GM19351 (cell line): ENCODE measurements around the gene ARHGAP6.
A peak's percentile ranks its signal among the peaks of the same experiment; 100 is the strongest.
"Not testable (repeated sequence)": the region's sequence is repeated elsewhere in the genome, so short reads cannot be mapped to it uniquely, and the experiment has no call there.

Experiments used
- ATAC-seq: cut with Tn5 transposase; IDR thresholded peaks from one replicate; pipeline ENCODE4 v1.9.1; 2021; ENCODE audit warnings: mild to moderate bottlenecking, moderate library complexity; ENCODE audit not compliant: unreplicated experiment

The ARHGAP6 gene

DNA sequence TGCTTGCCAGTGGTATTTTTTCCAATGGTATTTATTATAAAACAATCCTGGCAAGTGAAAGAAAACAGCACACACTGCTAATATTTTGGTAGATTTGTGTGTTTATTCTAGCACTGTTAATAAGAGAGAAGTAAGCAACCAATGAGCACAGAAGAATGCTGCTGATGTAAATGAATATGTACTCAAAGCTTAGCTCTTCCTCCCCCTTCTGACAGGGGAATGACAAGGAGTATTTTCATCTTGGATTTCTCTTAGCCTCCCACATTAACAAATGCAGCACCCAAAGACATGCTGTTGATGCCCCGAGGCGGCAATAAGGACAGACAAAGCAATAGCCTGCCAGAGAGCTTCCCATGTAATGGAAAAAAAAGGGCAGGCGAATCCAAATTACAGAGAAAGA is 18.6 kb downstream of the ARHGAP6 start:
- ATAC-seq, result no peak

DNA sequence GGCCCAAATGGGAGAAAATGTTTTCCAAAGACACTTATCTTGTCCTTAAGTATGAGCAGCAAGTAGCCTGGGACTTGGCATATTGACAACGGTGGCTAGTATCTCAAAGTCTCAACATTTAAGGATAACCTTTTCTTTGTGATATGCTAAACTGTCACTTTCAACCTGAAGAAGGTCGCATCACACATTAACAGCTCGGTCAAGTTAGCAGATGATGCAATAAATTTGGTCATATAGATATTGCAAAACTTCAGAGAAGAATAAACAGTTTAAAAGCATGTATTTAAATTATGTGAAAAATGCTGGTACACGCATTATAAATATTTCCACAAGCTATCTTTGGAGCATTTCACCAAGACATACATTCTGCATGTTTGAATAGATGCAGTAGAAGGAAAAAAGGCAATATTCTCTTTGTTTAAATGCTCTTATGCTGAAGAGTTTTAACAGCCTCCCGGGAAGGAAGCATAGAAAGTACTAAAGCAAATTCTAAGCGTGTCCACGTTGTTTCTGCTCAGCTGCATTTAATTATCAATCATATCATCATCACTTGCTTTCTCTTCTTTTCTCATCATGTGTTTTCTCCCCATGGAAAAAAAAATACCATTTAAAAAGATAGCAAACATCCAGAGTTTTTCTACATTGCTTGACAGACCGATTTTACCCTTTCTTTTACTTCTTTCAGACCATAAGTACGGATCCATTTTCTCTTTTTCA is 24.2 kb downstream of the ARHGAP6 start:
- no peak for ATAC-seq

- no peak for ATAC-seq
Measured at GRCh38 chrX:11640089-11640488, 25.6 kb downstream of the ARHGAP6 start.

- ATAC-seq, result no peak
Measured at GRCh38 chrX:11632732-11633131, 33.0 kb downstream of the ARHGAP6 start.

GRCh38 chrX:11629593-11630211 is 36.0 kb downstream of the ARHGAP6 start:
- peak; percentile 81 for ATAC-seq

DNA sequence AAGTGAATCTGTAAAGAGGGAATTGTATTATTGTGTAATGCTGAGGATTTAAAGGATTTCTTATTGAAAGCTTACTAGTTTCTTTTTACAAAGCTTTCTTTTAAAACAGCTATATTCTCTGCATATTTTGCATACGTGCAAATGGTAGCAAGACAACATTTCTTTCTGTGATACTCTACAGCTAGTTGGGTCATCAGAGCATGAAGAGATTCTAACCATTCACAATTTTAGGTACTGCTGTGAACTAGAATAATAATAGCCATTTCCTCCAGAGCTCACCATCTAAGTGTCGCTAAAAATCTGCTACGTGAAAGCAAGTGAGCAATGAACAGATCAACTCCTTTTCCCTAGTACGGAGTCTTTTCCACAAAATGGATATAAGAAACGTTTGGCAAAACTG is 37.3 kb downstream of the ARHGAP6 start:
- ATAC-seq, result no peak

DNA sequence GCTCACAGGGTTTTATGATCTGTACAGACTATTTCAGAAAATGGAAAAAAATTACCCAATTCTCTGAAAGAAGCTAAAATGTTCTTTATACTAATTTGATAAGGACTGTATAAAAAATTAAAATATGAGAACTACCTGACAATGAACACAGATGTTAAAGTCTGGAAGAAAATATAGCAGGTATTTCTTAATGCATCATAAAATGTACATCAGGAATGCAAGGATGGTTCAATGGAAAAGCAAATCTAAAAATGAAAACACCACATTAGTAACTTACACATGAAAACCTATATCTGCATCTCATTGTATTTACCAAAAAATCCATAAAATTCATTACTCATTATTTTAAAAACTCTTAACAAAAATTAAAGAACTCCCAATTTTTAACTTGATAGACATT is 39.4 kb downstream of the ARHGAP6 start:
- no peak for ATAC-seq

DNA sequence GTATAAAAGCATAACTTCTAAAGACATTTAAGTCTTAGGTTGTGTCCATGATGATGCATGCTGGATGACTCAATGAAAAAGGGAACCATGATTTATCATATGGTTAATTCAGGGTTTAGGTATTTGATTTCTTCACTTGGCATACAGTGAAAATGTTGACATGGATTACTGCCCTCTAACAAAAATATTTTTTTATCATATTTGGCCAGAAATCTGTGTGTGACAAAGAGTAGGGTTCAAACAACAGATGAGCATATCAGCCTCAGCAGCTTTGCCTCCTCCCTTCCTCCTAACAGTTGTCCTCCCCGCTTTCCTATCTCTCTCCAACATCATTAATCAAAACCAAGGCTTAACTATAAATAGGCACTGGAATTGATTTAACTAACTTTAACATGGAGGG is 46.3 kb downstream of the ARHGAP6 start:
- ATAC-seq, result no peak

GRCh38 chrX:11614253-11614652 is 51.5 kb downstream of the ARHGAP6 start:
- ATAC-seq, result not testable (repeated sequence)

DNA sequence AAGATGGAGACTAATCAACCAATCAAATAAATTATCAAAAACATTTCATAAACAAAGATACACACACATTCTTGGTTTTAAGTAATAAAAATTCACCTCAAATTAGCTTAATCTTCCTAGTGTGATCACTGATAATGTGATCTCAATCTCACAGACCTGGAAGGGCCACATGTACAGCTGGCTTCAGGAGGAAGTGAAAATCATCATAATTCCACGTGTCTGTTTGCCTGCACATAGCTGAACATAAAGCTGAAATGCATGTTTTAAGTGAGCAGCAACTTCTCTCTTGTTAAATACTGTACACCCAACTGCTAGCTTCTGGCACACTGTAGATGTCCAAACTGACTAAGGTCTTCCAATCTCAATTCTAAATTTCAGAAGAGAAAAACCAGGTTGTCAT is 53.8 kb downstream of the ARHGAP6 start:
- ATAC-seq, result peak; percentile 42

- ATAC-seq, result no peak
Measured at GRCh38 chrX:11611161-11611560, 54.6 kb downstream of the ARHGAP6 start.

DNA sequence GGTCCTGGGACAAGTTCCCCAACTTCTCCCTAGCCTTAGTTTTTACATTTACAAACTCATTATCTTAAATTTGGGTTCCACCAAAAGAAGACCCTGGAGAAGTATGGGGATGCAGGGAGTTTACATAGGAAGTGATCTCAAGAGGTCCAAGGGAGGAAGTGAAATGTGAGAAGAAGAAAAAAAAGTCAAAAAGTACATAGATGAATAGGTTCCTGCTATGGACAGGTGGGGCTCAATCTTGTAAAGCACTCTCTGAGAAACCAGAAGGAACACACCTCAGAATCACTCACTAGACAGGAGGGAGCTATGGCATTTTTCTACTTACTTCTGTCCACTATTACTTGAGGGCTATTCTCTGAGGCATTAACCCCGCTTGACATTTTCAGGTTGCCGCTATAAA is 56.6 kb downstream of the ARHGAP6 start:
- ATAC-seq, result peak; percentile 76

DNA sequence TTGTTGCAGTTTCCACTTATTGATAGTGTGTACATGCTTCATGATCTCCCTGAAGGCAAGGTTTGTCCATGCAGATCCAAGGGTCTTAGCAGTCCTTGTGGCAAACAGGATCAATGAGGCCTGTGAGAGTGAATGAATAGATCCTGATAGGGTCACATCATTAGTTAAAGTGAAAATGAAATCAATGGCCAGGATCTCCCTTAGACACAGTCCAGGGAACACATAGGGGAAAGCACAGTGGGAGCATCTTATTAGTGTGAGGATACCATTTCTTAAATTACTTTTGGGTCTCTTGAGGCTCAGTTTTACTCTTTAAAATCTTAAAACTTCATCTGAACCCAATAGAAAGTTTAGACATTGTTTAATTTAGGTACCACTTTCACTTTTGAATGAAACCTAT is 59.3 kb downstream of the ARHGAP6 start:
- ATAC-seq, result no peak

DNA sequence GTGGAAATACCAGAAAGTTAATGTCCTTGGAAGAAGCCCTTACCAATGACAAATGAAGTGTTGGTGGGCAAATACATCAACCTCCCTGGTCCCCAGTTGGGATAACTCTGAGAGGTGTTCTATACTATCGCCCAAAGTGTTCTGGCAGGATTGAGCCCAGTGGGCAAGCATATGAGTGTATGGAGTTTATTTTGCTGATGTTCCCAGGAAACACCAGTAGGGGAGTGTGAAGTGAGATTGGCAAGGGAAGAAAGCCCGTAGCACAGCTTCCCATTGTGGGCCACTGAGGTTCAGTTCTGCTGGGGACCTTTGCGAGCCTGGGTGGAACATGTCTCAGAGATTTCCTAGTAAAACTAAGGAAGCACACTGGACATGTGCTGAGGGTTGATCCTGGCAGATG is 65.1 kb downstream of the ARHGAP6 start:
- ATAC-seq, result no peak

GRCh38 chrX:11597479-11597878 is 68.2 kb downstream of the ARHGAP6 start:
- ATAC-seq, result no peak

DNA sequence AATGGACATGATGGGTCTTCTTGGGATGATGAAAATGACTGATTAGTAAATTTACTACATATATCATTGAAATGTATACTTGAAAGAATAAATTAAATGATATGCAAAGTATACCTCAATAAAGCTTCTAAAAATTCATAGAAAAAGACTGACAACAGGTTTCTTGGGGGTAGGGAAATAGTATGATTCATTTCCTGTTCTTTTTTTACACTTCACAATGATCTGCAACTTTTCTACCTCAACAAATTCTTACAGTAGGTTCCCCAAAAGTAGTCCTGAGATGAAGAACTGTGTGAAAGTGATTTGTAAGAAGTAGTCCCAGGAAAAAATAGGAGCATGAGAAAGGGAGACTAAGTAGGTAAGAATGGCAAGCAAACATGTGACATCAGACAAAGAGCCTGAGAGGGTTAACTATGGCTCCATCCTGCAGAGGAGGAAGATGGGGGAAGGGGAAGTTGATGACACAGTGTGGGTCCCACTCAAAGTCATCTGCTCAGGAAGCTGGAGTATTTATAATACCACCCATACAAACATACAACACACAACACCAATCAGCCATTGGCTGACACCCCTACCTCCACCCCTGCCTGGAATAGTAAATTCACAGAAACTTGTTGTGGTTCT is 73.9 kb downstream of the ARHGAP6 start:
- no peak for ATAC-seq

GRCh38 chrX:11589641-11590040 is 76.1 kb downstream of the ARHGAP6 start:
- no peak for ATAC-seq

- ATAC-seq, result no peak
Measured at GRCh38 chrX:11588097-11588496, 77.6 kb downstream of the ARHGAP6 start.

- ATAC-seq, result no peak
Measured at GRCh38 chrX:11585174-11585573, 80.5 kb downstream of the ARHGAP6 start.

DNA sequence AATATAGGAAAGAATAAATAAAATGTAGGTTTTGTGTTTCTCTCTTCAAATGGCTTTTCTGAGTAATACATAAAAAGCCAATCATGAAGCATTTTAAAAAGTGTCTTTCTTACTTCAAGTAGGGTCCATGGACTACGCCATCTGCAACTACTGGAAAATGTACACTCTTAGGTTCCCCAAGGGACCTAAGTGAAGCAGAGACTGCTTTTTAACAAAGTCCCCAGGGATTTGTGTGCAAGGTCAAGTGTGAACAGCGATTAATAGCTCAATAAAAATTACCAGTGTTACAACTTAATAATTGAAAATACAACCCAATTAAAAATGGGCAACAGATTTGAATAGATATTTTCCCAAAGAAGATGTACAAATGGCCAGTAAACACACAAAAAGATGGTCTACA is 84.9 kb downstream of the ARHGAP6 start:
- no peak for ATAC-seq

- no peak for ATAC-seq
Measured at GRCh38 chrX:11579636-11580600, 85.8 kb downstream of the ARHGAP6 start.
